H9 (cell line): Measurements from ENCODE around the gene PSTPIP1. TPM values are rescaled to one million over a fixed set of nuclear protein-coding genes. Genes with fewer than 3 reads are reported as not detected.

Experiments
- DNase-seq: peaks from one replicate; pipeline ENCODE4 v3.0.0-alpha.2; 2017
- H2AFZ ChIP-seq: one replicate; pipeline ENCODE4 v1.6.1; 2013; ENCODE audit warnings: mild to moderate bottlenecking, low read length, control low read depth, moderate library complexity
- H2AK5ac ChIP-seq: 2 replicates; pipeline ENCODE4 v1.6.1; 2013; ENCODE audit warnings: low read length, control low read depth, mixed read lengths; ENCODE audit not compliant: insufficient read length
- H2BK120ac ChIP-seq: one replicate; pipeline ENCODE4 v1.6.1; 2013; ENCODE audit warnings: low read depth, mild to moderate bottlenecking, low read length, control low read depth, inconsistent platforms; ENCODE audit not compliant: poor library complexity, severe bottlenecking
- H2BK12ac ChIP-seq: 2 replicates; pipeline ENCODE4 v1.6.1; 2013; ENCODE audit warnings: low read length, control low read depth, mixed read lengths, low read depth; ENCODE audit not compliant: insufficient read length
- H2BK15ac ChIP-seq: 2 replicates; pipeline ENCODE4 v1.6.1; 2013; ENCODE audit warnings: low read depth, low read length, control low read depth
- H2BK20ac ChIP-seq: one replicate; pipeline ENCODE4 v1.6.1; 2013; ENCODE audit warnings: low read depth, mild to moderate bottlenecking, low read length, control low read depth, inconsistent platforms; ENCODE audit not compliant: poor library complexity, severe bottlenecking
- H2BK5ac ChIP-seq: 2 replicates; pipeline ENCODE4 v1.6.1; 2013; ENCODE audit warnings: low read length, control low read depth, mixed read lengths; ENCODE audit not compliant: insufficient read length
- H3K14ac ChIP-seq: 2 replicates; pipeline ENCODE4 v1.6.1; 2013; ENCODE audit warnings: low read length, control low read depth; ENCODE audit not compliant: insufficient read depth
- H3K18ac ChIP-seq: 2 replicates; pipeline ENCODE4 v1.6.1; 2013; ENCODE audit warnings: low read depth, mild to moderate bottlenecking, mixed read lengths, low read length, control low read depth; ENCODE audit not compliant: insufficient read length
- H3K23ac ChIP-seq: 2 replicates; pipeline ENCODE4 v1.6.1; 2013; ENCODE audit warnings: low read length, control low read depth, mixed read lengths, low read depth; ENCODE audit not compliant: insufficient read length
- H3K23me2 ChIP-seq: 2 replicates; pipeline ENCODE4 v1.6.1; 2013; ENCODE audit warnings: low read depth, mild to moderate bottlenecking, mixed read lengths, low read length, control low read depth; ENCODE audit not compliant: insufficient read length, poor library complexity, severe bottlenecking
- H3K27ac ChIP-seq: 2 replicates; pipeline ENCODE4 v1.5.1; 2013; ENCODE audit warnings: low read length, control low read depth, mixed read lengths, low read depth; ENCODE audit not compliant: insufficient read length
- H3K27me3 ChIP-seq: 2 replicates; pipeline ENCODE4 v1.6.1; 2013; ENCODE audit warnings: low read length, control low read depth, inconsistent platforms; ENCODE audit not compliant: insufficient read depth
- H3K4ac ChIP-seq: 2 replicates; pipeline ENCODE4 v1.6.1; 2013; ENCODE audit warnings: low read depth, mild to moderate bottlenecking, control low read depth, inconsistent platforms, low read length, moderate library complexity
- H3K4me1 ChIP-seq: 2 replicates; pipeline ENCODE4 v1.6.1; 2013; ENCODE audit warnings: low read length, control low read depth, inconsistent platforms; ENCODE audit not compliant: insufficient read depth
- H3K4me2 ChIP-seq: 2 replicates; pipeline ENCODE4 v1.6.1; 2013; ENCODE audit warnings: low read length, control low read depth, mixed read lengths; ENCODE audit not compliant: insufficient read length, insufficient read depth
- H3K56ac ChIP-seq: 2 replicates; pipeline ENCODE4 v1.6.1; 2013; ENCODE audit warnings: low read depth, mild to moderate bottlenecking, mixed read lengths, low read length, control low read depth; ENCODE audit not compliant: insufficient read length
- H3K79me1 ChIP-seq: 2 replicates; pipeline ENCODE4 v1.6.1; 2013; ENCODE audit warnings: low read depth, mild to moderate bottlenecking, moderate library complexity, low read length, control low read depth, inconsistent platforms; ENCODE audit not compliant: insufficient read depth, poor library complexity, severe bottlenecking
- H3K79me2 ChIP-seq: 2 replicates; pipeline ENCODE4 v1.6.1; 2013; ENCODE audit warnings: low read length, control low read depth, inconsistent platforms; ENCODE audit not compliant: insufficient read depth
- H3K9ac ChIP-seq: 2 replicates; pipeline ENCODE4 v1.6.1; 2013; ENCODE audit warnings: low read length, control low read depth, mixed read lengths; ENCODE audit not compliant: insufficient read length; ENCODE audit errors: extremely low read depth
- H3K9me3 ChIP-seq: one replicate; pipeline ENCODE4 v1.6.1; 2013; ENCODE audit warnings: low read depth, low read length, inconsistent platforms; ENCODE audit not compliant: control insufficient read depth
- H3T11ph ChIP-seq: one replicate; pipeline ENCODE4 v1.6.1; 2013; ENCODE audit warnings: mild to moderate bottlenecking, low read length, control low read depth, inconsistent platforms
- H4K20me1 ChIP-seq: one replicate; pipeline ENCODE4 v1.6.1; 2013; ENCODE audit not compliant: control insufficient read depth, insufficient read length, insufficient read depth
- H4K5ac ChIP-seq: 2 replicates; pipeline ENCODE4 v1.6.1; 2013; ENCODE audit warnings: low read depth, mild to moderate bottlenecking, mixed read lengths, low read length, control low read depth; ENCODE audit not compliant: insufficient read length
- H4K8ac ChIP-seq: replicated peaks from 2 replicates; pipeline ENCODE4 v1.6.1; 2013; ENCODE audit warnings: low read length, control low read depth, mixed read lengths, low read depth; ENCODE audit not compliant: insufficient read length
- H4K91ac ChIP-seq: 2 replicates; pipeline ENCODE4 v1.6.1; 2013; ENCODE audit warnings: low read depth, mild to moderate bottlenecking, moderate library complexity, mixed read lengths, low read length, control low read depth; ENCODE audit not compliant: insufficient read length
- H3K27ac Mint-ChIP-seq, 3 experiments: 2 replicates in 2 of 3; 3 replicates in 1 of 3; pipeline ENCODE4 v1.8.0; 2020 to 2021; ENCODE audit warnings: mixed read lengths in 3 of 3, mild to moderate bottlenecking in 1 of 3, moderate library complexity in 1 of 3
- H3K27me3 Mint-ChIP-seq: 2 replicates; pipeline ENCODE4 v1.8.0; 2021; ENCODE audit warnings: low read depth, mild to moderate bottlenecking, moderate library complexity, mixed read lengths
- H3K36me3 Mint-ChIP-seq, 3 experiments: 2 replicates in 2 of 3; 3 replicates in 1 of 3; pipeline ENCODE4 v1.8.0; 2020 to 2021; ENCODE audit warnings: low read depth in 3 of 3, mixed read lengths in 3 of 3; ENCODE audit not compliant: insufficient read depth in 1 of 3
- H3K4me1 Mint-ChIP-seq, 2 experiments: 2 replicates each; pipeline ENCODE4 v1.8.0; 2020; ENCODE audit warnings: mixed read lengths in 2 of 2
- H3K4me3 Mint-ChIP-seq, 2 experiments: 2 replicates in 1 of 2; 3 replicates in 1 of 2; pipeline ENCODE4 v1.8.0; 2020 to 2021; ENCODE audit warnings: mild to moderate bottlenecking in 2 of 2, mixed read lengths in 2 of 2, moderate library complexity in 1 of 2
- H3K9me3 Mint-ChIP-seq, 2 experiments: 2 replicates in 1 of 2; 3 replicates in 1 of 2; pipeline ENCODE4 v1.8.0; 2020; ENCODE audit warnings: mild to moderate bottlenecking in 2 of 2, mixed read lengths in 2 of 2, moderate library complexity in 1 of 2
- CTCF ChIP-seq: fragments of 200-600 bp; sonication (generic); conservative IDR thresholded peaks from 3 replicates; pipeline ENCODE4 v1.8.0; 2021; ENCODE audit warnings: antibody characterized with exemption, mild to moderate bottlenecking
- WGBS: extraction: QIAGEN DNeasy Blood & Tissue Kit; methylation state at CpG from one replicate; pipeline ENCODE4 v1.1.7; 2013; ENCODE audit warnings: missing lambda C conversion rate, low lambda C conversion rate, mixed read lengths; ENCODE audit not compliant: insufficient read length; ENCODE audit errors: extremely low coverage; 5-methylcytosine and 5-hydroxymethylcytosine counted together
- total RNA-seq: library from RNA; stranded (reverse); gene quantifications from 2 replicates; pipeline ENCODE4 v1.2.1, GENCODE V29; 2021

Gene PSTPIP1
- total RNA-seq, 1 experiment from 2014 or later = 1.8 TPM

DNA sequence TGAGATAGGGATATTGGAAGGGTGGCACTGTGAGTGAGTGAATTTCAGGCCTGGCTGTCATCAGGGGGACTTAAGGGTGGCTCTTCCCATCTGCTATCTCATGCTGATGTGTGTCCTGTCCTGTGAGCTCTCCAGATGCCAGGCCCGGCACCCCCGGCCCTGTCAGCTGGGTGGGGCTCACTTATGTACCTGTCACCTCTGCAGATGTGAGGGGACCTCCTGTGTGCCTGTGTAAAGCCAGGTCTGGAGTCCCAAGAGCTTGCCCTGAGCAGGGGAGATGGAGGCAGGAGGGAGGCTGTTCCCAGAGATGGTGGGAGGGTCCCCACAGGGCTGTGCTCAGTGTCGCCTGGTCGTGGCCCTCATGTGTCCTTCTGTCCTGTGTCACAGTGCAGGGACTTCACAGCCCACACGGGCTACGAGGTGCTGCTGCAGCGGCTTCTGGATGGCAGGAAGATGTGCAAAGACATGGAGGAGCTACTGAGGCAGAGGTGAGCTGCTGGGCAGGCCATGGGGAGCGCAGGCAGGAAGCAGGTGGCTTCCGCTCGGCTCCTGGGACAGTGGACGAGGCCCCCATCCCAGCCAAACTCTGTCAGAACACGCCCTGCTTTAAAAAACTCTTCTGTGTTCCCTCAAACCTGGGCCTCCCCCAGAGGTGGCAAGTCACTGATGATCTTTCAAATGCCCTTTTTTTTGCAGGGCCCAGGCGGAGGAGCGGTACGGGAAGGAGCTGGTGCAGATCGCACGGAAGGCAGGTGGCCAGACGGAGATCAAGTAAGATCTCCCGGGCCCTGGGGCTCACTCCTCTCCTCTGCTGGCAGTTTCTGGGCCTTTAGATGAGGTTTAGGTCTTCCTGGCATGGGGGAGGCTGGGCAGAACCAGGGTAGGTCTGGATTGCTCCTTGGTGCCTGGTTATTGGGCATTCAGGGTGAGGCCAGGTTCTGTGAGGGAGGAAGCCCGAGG, 23.1 kb downstream of the PSTPIP1 start:
- no peak overlapping the region for H2AFZ ChIP-seq
- no peaks in the 10 kb centered on the region for H3K9me3 ChIP-seq
- H4K20me1 ChIP-seq = no peaks in the 10 kb centered on the region
- no peak overlapping the region for H2BK15ac ChIP-seq
- no peak overlapping the region for H3K56ac ChIP-seq
- no CpG with 5 or more reads among the region's 20 CpGs for WGBS
- no peak overlapping the region for H3K9ac ChIP-seq
- Mint-ChIP-seq H3K36me3 (no peaks in the 10 kb centered on the region), H3K4me1 (0 out of 4 replicates have a peak, but pooled peaks cover 0 to 4% of the 10 kb centered on the region in 2 experiments), H3K9me3 (no peaks in the 10 kb centered on the region), H3K27ac (no peak overlapping the region; a peak in 1 of 7 replicates), H3K27me3 (peaks cover 1% of the 10 kb centered on the region; the same call in 1 of the 2 replicates), H3K4me3 (no peak overlapping the region)
- H2BK12ac ChIP-seq = no peak overlapping the region
- H4K8ac ChIP-seq = no peak overlapping the region
- no peak overlapping the region for H2BK20ac ChIP-seq
- H3K23me2 ChIP-seq = no peaks in the 10 kb centered on the region
- H3K4me1 ChIP-seq = no peaks in the 10 kb centered on the region
- no peak overlapping the region for H3K18ac ChIP-seq
- H4K91ac ChIP-seq = no peak overlapping the region
- no peak overlapping the region for H2BK120ac ChIP-seq
- no peak overlapping the region for H2BK5ac ChIP-seq
- H3K23ac ChIP-seq = no peak overlapping the region
- H3K27ac ChIP-seq = no peak overlapping the region
- DNase-seq = no peak
- H3K79me2 ChIP-seq = no peaks in the 10 kb centered on the region
- no peak overlapping the region for H3K4me2 ChIP-seq
- H2AK5ac ChIP-seq = no peak overlapping the region
- H3K27me3 ChIP-seq = no peaks in the 10 kb centered on the region
- H3K4ac ChIP-seq = no peak overlapping the region
- no peak overlapping the region for H3T11ph ChIP-seq
- no peak overlapping the region for H3K14ac ChIP-seq
- H4K5ac ChIP-seq = no peak overlapping the region
- H3K79me1 ChIP-seq = no peaks in the 10 kb centered on the region
- no peak for TF ChIP-seq CTCF
